ENCODE results near the gene LMO3.

Gene LMO3

GRCh38 chr12:16607906-16608775 is 2.2 kb upstream of the LMO3 start:
- TF ChIP-seq CTCF (IDR thresholded peaks at IDR 0.05; ENCODE audit: extremely low read depth, insufficient read depth, missing control alignments), result no peak

GRCh38 chr12:16606991-16607390 is 1.0 kb upstream of the LMO3 start:
- in situ Hi-C loops (cut with MboI; ENCODE audit: low pct_unique_long_range_greater_than_20kb, low sequenced_read_pairs, unreplicated experiment), result no loop called here
- no peak for TF ChIP-seq CTCF (IDR thresholded peaks at IDR 0.05; ENCODE audit: extremely low read depth, insufficient read depth, missing control alignments)
- DNase-seq (ENCODE audit: low spot score), result no peak

More at GRCh38 chr12:16607906-16608775, 2.2 kb upstream of the LMO3 start:
- DNase-seq (ENCODE audit: low spot score), result no peak
- in situ Hi-C loops (cut with MboI; ENCODE audit: low pct_unique_long_range_greater_than_20kb, low sequenced_read_pairs, unreplicated experiment), result no loop called here

DNA sequence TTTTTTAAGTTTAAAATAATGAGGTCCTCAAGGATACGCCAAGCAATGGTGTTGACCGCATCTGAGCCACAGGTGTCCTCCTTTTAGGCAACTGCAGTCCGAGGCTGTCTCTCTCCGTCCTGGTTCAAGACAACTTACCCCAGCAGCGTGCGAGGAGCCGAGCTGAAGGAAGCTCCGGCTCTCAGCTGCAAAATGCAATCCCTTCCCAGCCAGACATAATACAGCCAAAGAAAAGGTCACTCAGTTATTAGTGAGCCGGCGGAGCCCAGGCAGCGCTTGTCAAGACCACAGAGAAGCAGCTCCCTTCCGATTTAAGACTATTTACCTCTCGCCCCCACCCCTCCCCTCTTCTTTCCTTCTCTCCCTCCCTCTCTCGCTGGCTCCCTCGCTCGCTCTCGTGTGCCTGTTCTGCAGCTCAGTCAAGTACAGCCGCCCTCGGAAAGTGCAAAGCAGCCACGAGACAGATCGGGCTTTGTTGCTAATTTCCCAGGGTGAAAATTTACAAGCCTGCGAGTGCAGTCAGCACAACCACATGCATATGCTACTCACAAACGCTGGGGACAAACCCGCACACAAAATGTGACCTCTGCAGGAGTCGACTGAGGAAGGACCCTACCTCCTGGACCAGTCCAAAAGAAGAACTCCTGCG is 363 bp upstream of the LMO3 start:
- in situ Hi-C loops (cut with MboI; ENCODE audit: low pct_unique_long_range_greater_than_20kb, low sequenced_read_pairs, unreplicated experiment), result no loop called here
- DNase-seq (ENCODE audit: low spot score), result no peak
- TF ChIP-seq CTCF (IDR thresholded peaks at IDR 0.05; ENCODE audit: extremely low read depth, insufficient read depth, missing control alignments), result no peak

- in situ Hi-C loops (cut with MboI; ENCODE audit: low pct_unique_long_range_greater_than_20kb, low sequenced_read_pairs, unreplicated experiment), result no loop called here
- no peak for TF ChIP-seq CTCF (IDR thresholded peaks at IDR 0.05; ENCODE audit: extremely low read depth, insufficient read depth, missing control alignments)
Measured at GRCh38 chr12:16605642-16606116, 283 bp downstream of the LMO3 start.

GRCh38 chr12:16604596-16605252 is 1.2 kb downstream of the LMO3 start:
- no peak for TF ChIP-seq CTCF (IDR thresholded peaks at IDR 0.05; ENCODE audit: extremely low read depth, insufficient read depth, missing control alignments)
- in situ Hi-C loops (cut with MboI; ENCODE audit: low pct_unique_long_range_greater_than_20kb, low sequenced_read_pairs, unreplicated experiment), result no loop called here
- DNase-seq (ENCODE audit: low spot score), result no peak

More at GRCh38 chr12:16605642-16606116, 283 bp downstream of the LMO3 start:
- no peak for DNase-seq (ENCODE audit: low spot score)

- DNase-seq (ENCODE audit: low spot score), result no peak
- no peak for TF ChIP-seq CTCF (IDR thresholded peaks at IDR 0.05; ENCODE audit: extremely low read depth, insufficient read depth, missing control alignments)
- in situ Hi-C loops (cut with MboI; ENCODE audit: low pct_unique_long_range_greater_than_20kb, low sequenced_read_pairs, unreplicated experiment), result no loop called here
Measured at GRCh38 chr12:16603916-16604575, 1.9 kb downstream of the LMO3 start.

Data from GM13977 (cell line).